ENCODE measurements around the gene FBXO36. TPM values are rescaled to one million over a fixed set of nuclear protein-coding genes. Genes with fewer than 3 reads are reported as not detected.

FBXO36 gene
- total RNA-seq, 4 donors from 2014 or later = 0.88 to 8.8 (median 5.4) TPM

DNA sequence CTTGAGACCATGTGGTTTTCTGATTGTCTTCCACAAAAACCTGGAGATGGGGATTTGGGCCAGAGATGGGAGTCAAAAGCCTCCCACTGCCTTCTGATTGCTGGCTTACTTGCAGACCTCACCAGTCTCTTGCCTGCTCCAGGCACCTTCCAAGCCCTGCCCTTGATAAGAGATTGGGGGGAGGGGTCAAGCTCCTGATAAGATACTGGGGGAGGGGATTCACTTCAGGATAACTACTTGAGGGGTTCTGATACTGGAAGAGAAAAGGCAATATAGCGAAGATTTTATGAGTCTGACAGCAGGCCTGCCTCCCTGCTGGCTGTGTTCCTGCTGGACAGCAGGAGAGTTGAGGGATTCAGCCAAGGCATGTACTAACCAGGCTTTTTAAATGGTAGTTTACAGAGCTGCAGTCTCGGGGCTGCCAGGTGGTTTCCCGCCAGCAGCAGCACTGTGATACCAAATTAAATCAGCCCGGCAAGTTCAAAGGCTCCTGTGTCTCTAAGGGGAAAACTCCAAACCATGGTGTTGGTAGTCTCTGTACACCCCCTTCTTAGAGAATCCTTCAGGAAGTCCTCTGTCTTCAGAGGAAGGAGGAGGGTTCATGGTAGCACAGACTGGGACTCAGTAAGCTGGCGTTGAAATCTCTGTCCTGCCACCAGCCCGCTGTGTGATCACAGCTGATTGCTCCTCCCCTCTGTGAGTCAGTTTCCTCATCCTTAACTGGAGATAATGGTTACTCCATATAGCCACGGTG lies 58.3 kb downstream of the FBXO36 start:
- peak; percentile 69 to 78 for DNase-seq
- peak overlapping the region; percentile 70 to 75 for H3K27ac ChIP-seq
- intact Hi-C loops (cut with DNase I; ENCODE audit: low total_unique reads) = no loop called here
- peak overlapping the region in 1 of 2 donors; percentile 5 for H3K4me3 ChIP-seq
- no peaks in the 10 kb centered on the region for H3K27me3 ChIP-seq
- H3K36me3 ChIP-seq = no peaks in the 10 kb centered on the region
- H3K9me3 ChIP-seq = no peaks in the 10 kb centered on the region
- no peak for TF ChIP-seq POLR2A (IDR thresholded peaks at IDR 0.05)
- TF ChIP-seq, protein P1, sequence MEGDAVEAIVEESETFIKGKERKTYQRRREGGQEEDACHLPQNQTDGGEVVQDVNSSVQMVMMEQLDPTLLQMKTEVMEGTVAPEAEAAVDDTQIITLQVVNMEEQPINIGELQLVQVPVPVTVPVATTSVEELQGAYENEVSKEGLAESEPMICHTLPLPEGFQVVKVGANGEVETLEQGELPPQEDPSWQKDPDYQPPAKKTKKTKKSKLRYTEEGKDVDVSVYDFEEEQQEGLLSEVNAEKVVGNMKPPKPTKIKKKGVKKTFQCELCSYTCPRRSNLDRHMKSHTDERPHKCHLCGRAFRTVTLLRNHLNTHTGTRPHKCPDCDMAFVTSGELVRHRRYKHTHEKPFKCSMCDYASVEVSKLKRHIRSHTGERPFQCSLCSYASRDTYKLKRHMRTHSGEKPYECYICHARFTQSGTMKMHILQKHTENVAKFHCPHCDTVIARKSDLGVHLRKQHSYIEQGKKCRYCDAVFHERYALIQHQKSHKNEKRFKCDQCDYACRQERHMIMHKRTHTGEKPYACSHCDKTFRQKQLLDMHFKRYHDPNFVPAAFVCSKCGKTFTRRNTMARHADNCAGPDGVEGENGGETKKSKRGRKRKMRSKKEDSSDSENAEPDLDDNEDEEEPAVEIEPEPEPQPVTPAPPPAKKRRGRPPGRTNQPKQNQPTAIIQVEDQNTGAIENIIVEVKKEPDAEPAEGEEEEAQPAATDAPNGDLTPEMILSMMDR (IDR thresholded peaks at IDR 0.05) = no peak
- H3K4me1 ChIP-seq = no peaks in the 10 kb centered on the region

DNA sequence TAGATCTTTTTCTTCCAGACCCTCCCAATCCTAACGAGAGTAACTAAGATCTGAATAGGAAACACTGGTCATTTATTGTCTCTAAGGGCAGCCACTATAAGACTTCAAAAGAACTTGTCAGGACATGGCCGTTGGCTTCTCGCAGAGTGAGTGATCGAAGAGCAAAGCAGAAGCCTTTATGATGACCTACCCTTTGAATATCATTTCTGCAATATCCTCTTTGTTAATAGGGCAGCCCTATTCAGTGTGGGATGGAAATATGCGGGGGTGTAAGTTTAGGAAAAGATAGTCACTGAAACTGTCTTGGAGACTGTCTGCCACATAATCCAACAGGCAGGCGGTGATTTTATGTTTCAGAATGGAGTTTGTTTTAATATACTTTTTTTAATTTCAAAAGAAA lies 70.9 kb downstream of the FBXO36 start:
- Histone ChIP-seq H3K9me3 (no peaks in the 10 kb centered on the region), H3K36me3 (no peaks in the 10 kb centered on the region), H3K27me3 (no peaks in the 10 kb centered on the region), H3K4me3 (no peak overlapping the region), H3K27ac (no peak overlapping the region), H3K4me1 (no peaks in the 10 kb centered on the region)
- intact Hi-C loops (cut with DNase I; ENCODE audit: low total_unique reads) = no loop called here
- DNase-seq = no peak
- TF ChIP-seq POLR2A (IDR thresholded peaks at IDR 0.05) = no peak
- TF ChIP-seq, protein P1 (IDR thresholded peaks at IDR 0.05) = no peak

DNA sequence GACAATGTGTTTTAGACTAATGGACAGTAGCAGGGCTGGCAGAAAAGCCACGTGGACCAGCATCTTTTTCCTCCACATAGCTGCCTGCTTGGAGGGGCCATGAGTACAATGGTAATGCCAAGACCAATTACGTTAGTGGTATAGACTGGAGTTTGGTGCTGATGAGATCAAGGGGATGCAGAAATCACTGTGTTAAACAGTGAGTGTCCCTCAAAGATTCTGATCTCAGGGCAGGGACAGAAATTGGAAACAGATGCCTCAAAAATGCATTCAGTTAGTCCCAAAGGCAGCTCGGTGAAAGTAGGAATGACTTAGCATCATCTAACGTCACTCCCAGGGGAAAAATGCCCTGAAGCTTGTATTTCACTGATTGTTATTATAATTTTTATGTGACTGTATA lies 74.0 kb downstream of the FBXO36 start:
- no peak for DNase-seq
- H3K4me1 ChIP-seq = no peaks in the 10 kb centered on the region
- TF ChIP-seq, protein P1 (IDR thresholded peaks at IDR 0.05) = no peak
- TF ChIP-seq POLR2A (IDR thresholded peaks at IDR 0.05) = no peak
- no peaks in the 10 kb centered on the region for H3K27me3 ChIP-seq
- H3K4me3 ChIP-seq = no peak overlapping the region
- H3K27ac ChIP-seq = no peak overlapping the region
- intact Hi-C loops (cut with DNase I; ENCODE audit: low total_unique reads) = no loop called here
- H3K9me3 ChIP-seq = no peaks in the 10 kb centered on the region
- no peaks in the 10 kb centered on the region for H3K36me3 ChIP-seq

DNA sequence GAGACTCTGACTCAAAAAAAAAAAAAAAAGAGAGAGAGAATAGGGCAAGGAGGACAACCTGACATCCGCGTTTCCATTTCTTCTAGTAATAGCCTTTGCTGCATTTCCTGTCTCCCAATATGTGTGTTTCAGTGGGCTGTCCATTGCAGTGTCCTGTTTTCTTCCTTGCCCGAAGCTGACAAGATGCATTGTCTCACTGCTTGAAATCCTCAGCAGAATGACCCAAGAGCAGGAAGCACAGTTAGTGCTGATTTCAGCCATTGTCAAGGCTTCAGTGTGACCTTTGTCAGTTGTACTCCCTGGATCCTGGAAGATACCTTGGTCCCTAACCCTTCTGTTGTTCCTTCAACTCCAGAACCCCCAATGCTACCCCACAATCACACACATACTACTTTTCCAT lies 75.3 kb downstream of the FBXO36 start:
- intact Hi-C loops (cut with DNase I; ENCODE audit: low total_unique reads) = no loop called here
- Histone ChIP-seq H3K27ac (no peak overlapping the region), H3K36me3 (no peaks in the 10 kb centered on the region), H3K9me3 (no peaks in the 10 kb centered on the region), H3K4me1 (no peaks in the 10 kb centered on the region), H3K27me3 (no peaks in the 10 kb centered on the region), H3K4me3 (no peak overlapping the region)
- TF ChIP-seq, protein P1 (IDR thresholded peaks at IDR 0.05) = no peak
- no peak for TF ChIP-seq POLR2A (IDR thresholded peaks at IDR 0.05)
- no peak for DNase-seq

DNA sequence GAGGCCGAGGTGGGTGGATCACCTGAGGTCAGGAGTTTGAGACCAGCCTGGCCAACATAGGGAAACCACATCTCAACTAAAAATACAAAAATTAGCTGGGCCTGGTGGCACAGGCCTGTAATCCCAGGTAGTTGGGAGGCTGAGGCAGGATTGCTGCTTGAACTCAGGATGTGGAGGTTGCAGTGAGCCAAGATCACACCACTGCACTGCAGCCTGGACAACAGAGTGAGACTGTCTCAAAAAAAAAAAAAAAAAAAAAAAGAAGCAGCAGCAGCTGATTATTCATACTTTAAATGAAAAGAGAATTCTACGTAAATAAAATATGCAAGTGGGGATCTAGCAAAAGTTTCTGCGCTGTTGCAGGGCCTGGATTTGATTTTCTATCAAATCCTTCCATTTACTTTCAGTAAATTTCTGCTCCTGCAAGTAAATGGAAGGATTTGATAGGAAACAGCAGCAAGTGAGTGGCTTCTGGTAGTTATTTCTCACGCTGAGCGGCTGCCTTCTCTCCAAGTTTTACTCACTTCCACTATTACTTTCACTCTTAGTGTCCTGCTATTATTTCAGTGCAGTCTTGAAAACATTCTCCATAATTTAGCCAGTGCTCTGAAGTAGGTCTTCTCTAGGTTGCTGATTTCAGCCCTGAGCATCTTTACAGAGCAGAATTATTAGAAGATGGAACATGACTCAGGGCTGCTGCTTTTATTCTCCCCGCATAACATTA lies 78.0 kb downstream of the FBXO36 start:
- intact Hi-C loops (cut with DNase I; ENCODE audit: low total_unique reads) = no loop called here
- H3K27me3 ChIP-seq = no peaks in the 10 kb centered on the region

More for the DNA sequence above, 78.0 kb downstream of the FBXO36 start:
- H3K36me3 ChIP-seq = no peaks in the 10 kb centered on the region
- H3K9me3 ChIP-seq = no peaks in the 10 kb centered on the region
- H3K27ac ChIP-seq = no peak overlapping the region
- DNase-seq = no peak
- H3K4me1 ChIP-seq = no peaks in the 10 kb centered on the region
- H3K4me3 ChIP-seq = no peak overlapping the region
- no peak for TF ChIP-seq POLR2A (IDR thresholded peaks at IDR 0.05)
- TF ChIP-seq, protein P1 (IDR thresholded peaks at IDR 0.05) = no peak
